Bronchial epithelial cell (primary cell): Measurements from ENCODE around the gene SAA1. TPM values are rescaled to one million over a fixed set of nuclear protein-coding genes. Genes with fewer than 3 reads are reported as not detected.

ENCODE experiments used
- DNase-seq: peaks from one replicate; pipeline ENCODE4 v3.0.0-alpha.2; 2010; ENCODE audit warnings: low read depth
- FAIRE-seq: peaks from 2 replicates; lab custom pipeline; 2011; peaks lifted over from hg19 to GRCh38; lab: Jason Lieb, UNC
- H3K27me3 ChIP-seq: 2 replicates; pipeline ENCODE4 v1.5.1; 2011; ENCODE audit warnings: low read length; ENCODE audit not compliant: control insufficient read depth, insufficient read depth
- H3K36me3 ChIP-seq: 2 replicates; pipeline ENCODE4 v1.5.1; 2011; ENCODE audit warnings: low read length; ENCODE audit not compliant: control insufficient read depth, insufficient read depth
- H3K4me3 ChIP-seq: 2 replicates; pipeline ENCODE4 v1.5.1; 2011; ENCODE audit warnings: mild to moderate bottlenecking, low read depth, low read length, control low read depth
- total RNA-seq: library from RNA; depleted of rRNA; stranded (reverse); fragments of >200 nt; gene quantifications from 2 replicates; pipeline ENCODE4 v1.2.1, GENCODE V29; 2014
- TF ChIP-seq, protein P1 (sequence below): IDR thresholded peaks from 2 replicates; pipeline ENCODE4 v1.5.1; 2011; ENCODE audit warnings: mild to moderate bottlenecking, moderate library complexity, low read length, control low read depth, inconsistent platforms; ENCODE audit not compliant: insufficient read depth, severe bottlenecking

Gene SAA1
- total RNA-seq, 1 donor from 2014 or later, result 1.6 TPM

DNA sequence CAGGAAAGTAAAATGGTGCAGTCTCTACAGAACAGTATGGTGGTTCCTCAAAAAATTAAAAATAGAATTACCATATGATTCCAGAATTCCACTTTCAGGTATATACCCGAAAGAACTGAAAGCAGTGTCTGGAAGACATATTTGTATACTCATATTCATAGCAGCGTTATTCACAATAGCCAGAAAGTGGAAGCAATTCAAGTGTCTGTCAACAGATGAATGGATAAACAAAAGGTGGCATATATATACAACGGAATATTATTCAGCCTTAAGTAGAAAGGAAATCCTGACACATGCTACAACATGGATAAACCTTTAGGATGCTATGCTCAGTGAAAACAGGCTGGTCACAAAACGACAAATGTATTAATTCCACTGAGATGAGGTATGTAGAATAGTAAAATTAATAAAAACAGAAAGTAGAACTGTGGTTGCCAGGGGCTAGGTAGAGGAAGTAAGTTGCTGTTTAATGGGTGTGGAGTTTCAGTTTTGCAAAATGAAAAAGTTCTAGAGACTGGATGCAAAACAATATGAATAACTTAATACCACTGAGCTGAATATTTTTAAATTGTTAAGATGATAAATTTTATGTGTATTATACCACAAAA lies 14.5 kb downstream of the SAA1 start:
- no peaks in the 10 kb centered on the region for H3K27me3 ChIP-seq
- FAIRE-seq, result no peak
- H3K4me3 ChIP-seq, result no peak overlapping the region
- peaks cover 10% of the 10 kb centered on the region for H3K36me3 ChIP-seq
- no peak for DNase-seq
- TF ChIP-seq, protein P1, sequence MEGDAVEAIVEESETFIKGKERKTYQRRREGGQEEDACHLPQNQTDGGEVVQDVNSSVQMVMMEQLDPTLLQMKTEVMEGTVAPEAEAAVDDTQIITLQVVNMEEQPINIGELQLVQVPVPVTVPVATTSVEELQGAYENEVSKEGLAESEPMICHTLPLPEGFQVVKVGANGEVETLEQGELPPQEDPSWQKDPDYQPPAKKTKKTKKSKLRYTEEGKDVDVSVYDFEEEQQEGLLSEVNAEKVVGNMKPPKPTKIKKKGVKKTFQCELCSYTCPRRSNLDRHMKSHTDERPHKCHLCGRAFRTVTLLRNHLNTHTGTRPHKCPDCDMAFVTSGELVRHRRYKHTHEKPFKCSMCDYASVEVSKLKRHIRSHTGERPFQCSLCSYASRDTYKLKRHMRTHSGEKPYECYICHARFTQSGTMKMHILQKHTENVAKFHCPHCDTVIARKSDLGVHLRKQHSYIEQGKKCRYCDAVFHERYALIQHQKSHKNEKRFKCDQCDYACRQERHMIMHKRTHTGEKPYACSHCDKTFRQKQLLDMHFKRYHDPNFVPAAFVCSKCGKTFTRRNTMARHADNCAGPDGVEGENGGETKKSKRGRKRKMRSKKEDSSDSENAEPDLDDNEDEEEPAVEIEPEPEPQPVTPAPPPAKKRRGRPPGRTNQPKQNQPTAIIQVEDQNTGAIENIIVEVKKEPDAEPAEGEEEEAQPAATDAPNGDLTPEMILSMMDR, result no peak

DNA sequence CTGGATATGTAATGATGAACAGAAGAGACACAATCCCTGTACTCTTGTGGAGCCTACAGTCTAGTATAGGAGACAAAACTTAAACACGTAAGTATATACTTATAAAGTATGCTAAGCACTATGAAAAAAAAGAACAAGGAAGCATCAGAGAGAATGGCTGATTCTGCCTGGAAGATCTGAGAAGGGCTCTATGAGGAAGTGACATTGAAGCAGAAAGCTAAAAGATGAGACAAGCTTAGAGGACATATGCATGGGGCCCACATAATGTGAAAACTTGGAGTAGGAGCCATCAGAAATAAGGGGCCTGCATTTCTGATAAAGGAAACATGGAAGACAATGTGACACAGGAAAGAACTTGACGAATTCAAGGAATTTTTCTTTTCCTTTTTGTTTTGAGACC lies 16.6 kb downstream of the SAA1 start:
- TF ChIP-seq, protein P1, result no peak

DNA sequence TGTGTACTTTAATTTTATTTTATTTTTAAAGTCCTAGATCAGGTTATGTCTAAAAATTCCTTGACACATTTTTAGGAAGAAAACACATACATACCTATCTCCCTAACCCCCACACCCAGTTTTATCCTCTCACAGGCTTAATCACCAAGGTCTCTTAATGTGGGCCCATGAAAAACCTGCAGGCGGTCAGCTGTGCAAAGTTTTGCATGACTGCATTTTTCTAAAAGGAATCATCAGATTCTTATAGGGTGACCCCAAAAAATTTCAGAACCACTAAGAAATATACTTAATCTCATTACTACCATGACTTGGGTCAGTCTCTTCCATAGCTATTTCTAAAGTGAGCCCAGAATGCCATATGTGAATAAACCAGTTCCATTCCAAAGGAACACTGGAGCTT lies 19.8 kb downstream of the SAA1 start:
- DNase-seq, result no peak
- H3K36me3 ChIP-seq, result peaks cover 20% of the 10 kb centered on the region
- no peak for FAIRE-seq
- no peaks in the 10 kb centered on the region for H3K27me3 ChIP-seq
- H3K4me3 ChIP-seq, result no peak overlapping the region
- TF ChIP-seq, protein P1, result no peak

More for the DNA sequence above, 16.6 kb downstream of the SAA1 start:
- H3K27me3 ChIP-seq, result no peaks in the 10 kb centered on the region
- FAIRE-seq (no peak), DNase-seq (no peak)
- no peak overlapping the region for H3K4me3 ChIP-seq
- H3K36me3 ChIP-seq, result peaks cover 15% of the 10 kb centered on the region

DNA sequence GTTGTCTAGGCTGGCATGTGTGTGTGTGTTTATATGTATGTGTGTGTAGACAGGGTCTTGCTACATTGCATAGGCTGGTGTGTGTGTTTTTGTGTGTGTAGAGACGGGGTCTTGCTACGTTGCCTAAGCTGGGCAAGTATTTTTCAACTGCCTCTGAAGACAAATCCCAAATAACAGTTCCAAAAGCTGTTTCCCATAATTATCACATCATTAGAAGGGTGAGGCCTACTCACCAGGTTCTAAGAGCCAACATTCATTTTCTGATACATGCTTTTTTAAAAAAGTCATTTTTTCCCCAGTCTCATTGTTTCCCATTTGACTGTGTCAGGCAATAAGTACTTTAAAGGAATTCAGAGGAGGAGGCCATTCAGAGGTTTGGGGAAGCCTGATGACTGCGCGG lies 22.8 kb downstream of the SAA1 start:
- DNase-seq (no peak), FAIRE-seq (no peak)
- Histone ChIP-seq H3K4me3 (no peak overlapping the region), H3K36me3 (peaks cover 16% of the 10 kb centered on the region), H3K27me3 (no peaks in the 10 kb centered on the region)
- TF ChIP-seq, protein P1, result no peak

DNA sequence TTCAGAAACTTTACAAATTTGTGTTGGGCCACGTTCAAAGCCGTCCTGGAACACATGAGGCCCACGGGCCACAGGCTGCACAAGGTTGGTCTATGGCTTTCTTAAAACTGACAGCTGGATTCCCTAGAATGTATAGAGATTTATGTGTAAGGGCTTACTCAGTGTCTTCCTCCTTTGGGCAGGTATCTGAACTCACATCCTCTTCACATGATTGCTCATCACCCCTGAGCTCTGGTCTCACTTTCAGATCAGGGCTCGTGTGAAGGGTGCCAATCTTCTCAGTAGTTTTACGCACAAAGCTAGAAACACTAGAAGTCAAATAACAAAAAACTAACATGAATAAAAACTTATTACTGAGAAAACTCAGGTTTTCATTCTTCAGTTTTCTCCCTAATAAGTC lies 28.8 kb downstream of the SAA1 start:
- DNase-seq (no peak), FAIRE-seq (no peak)
- Histone ChIP-seq H3K27me3 (no peaks in the 10 kb centered on the region), H3K36me3 (peaks cover 13% of the 10 kb centered on the region), H3K4me3 (no peak overlapping the region)
- TF ChIP-seq, protein P1, result no peak

DNA sequence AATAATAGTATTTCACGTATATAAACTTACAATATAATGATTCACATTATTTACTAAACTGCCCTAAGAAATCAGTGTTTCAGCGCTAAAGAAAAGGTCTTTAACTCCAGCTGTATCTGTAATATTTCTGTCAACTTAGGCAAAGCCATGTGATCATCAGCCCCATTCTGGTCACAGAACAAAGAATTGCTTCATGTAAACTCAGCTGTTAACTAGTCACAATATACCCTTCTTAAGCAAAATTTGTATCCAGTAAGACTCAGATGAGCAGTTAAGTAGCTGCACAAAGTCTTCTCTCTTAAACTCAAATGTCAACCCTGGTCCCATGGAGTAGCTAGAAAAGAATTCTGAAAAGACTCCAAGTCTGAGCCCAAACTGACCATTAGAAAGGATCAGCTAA lies 29.3 kb downstream of the SAA1 start:
- no peak for FAIRE-seq
- no peak overlapping the region for H3K4me3 ChIP-seq
- H3K36me3 ChIP-seq, result peaks cover 12% of the 10 kb centered on the region
- TF ChIP-seq, protein P1, result no peak
- no peaks in the 10 kb centered on the region for H3K27me3 ChIP-seq
- DNase-seq, result no peak
